Esophagus (tissue), 2 donors: ENCODE measurements around the gene RWDD2A. TPM values are rescaled to one million over a fixed set of nuclear protein-coding genes. Genes with fewer than 3 reads are reported as not detected.

Source experiments
- H3K27ac ChIP-seq, 2 donors: one replicate each; pipeline ENCODE4 v1.5.1; 2013; ENCODE audit warnings: low read depth in 2 of 2, mild to moderate bottlenecking in 2 of 2, inconsistent platforms in 1 of 2, low read length in 1 of 2, moderate library complexity in 1 of 2
- H3K27me3 ChIP-seq, 2 donors: one replicate each; pipeline ENCODE4 v1.6.1; 2013; ENCODE audit warnings: low read length in 2 of 2, control low read depth in 1 of 2, mild to moderate bottlenecking in 1 of 2; ENCODE audit not compliant: insufficient read depth in 2 of 2, control insufficient read depth in 1 of 2
- H3K36me3 ChIP-seq, 2 donors: one replicate each; pipeline ENCODE4 v1.6.1; 2013; ENCODE audit warnings: low read length in 1 of 2; ENCODE audit not compliant: control insufficient read depth in 2 of 2, insufficient read depth in 2 of 2
- H3K4me1 ChIP-seq, 2 donors: one replicate each; pipeline ENCODE4 v1.6.1; 2013; ENCODE audit warnings: low read length in 1 of 2; ENCODE audit not compliant: control insufficient read depth in 2 of 2, insufficient read depth in 2 of 2
- H3K4me3 ChIP-seq, 2 donors: one replicate each; pipeline ENCODE4 v1.5.1; 2013; ENCODE audit warnings: low read length in 2 of 2, mild to moderate bottlenecking in 2 of 2, low read depth in 1 of 2, moderate library complexity in 1 of 2
- H3K9me3 ChIP-seq, 2 donors: one replicate each; pipeline ENCODE4 v1.6.1; 2013; ENCODE audit warnings: mild to moderate bottlenecking in 2 of 2, low read depth in 1 of 2, low read length in 1 of 2, moderate library complexity in 1 of 2; ENCODE audit not compliant: control insufficient read depth in 2 of 2, insufficient read depth in 1 of 2
- WGBS, 2 donors: extraction: QIAGEN DNeasy Blood & Tissue Kit; methylation state at CpG; one replicate each; pipeline ENCODE4 v1.1.7; 2013; 5-methylcytosine and 5-hydroxymethylcytosine counted together
- polyA plus RNA-seq, 2 donors: library from polyadenylated mRNA; stranded (reverse); fragments of 200-250 nt; gene quantifications; one replicate each; pipeline ENCODE4 v1.2.3, GENCODE V29; 2013
- donor health status: healthy with polysubstance abuse.
- donor health status: Bipolar disorder and iron deficiency.

RWDD2A gene
- under 1 TPM; 0.76 to 0.84 TPM for polyA plus RNA-seq

GRCh38 chr6:83192871-83193746 lies at the start of gene RWDD2A, which contains the start of gene PGM3:
Gene RWDD2A, plus strand, starts transcription at chr6:83193357. Its CDS starts 1,095 bp downstream, at chr6:83194452.
Gene PGM3, minus strand, starts transcription at chr6:83193265. Its CDS starts 2,253 bp downstream, at chr6:83191012.
- H3K9me3 ChIP-seq = no peaks in the 10 kb centered on the region
- peaks cover 0 to 3% of the 10 kb centered on the region in 2 donors for H3K4me1 ChIP-seq
- H3K27me3 ChIP-seq = no peaks in the 10 kb centered on the region
- H3K36me3 ChIP-seq = peaks cover 0 to 2% of the 10 kb centered on the region in 2 donors
- WGBS, 2 donors = 0 to 1% methylated on average over 68 to 88 of the region's 88 CpGs
- peak within 1 kb of the TSS; percentile 61 to 81 for H3K27ac ChIP-seq
- peak within 1 kb of the TSS; percentile 95 to 99 for H3K4me3 ChIP-seq

DNA sequence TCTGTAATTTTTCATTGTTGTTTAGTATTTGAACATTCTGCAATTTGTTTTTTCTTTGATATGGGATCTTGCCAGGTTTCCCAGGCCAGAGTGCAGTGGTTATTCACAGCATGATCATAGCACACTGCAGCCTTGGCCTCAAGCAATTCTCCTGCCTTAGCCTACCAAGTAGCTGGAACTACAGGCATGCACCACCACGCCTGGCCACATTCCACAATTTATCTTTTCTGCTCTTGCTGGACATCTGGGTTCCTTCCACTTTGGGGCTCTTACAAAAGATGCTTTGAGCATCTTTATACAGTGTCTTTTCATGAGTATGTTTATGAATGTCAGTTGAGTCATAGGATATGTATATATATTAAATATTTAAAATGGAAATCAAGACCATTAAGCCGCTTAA lies 42.0 kb upstream of the RWDD2A start:
- Histone ChIP-seq H3K27me3 (no peaks in the 10 kb centered on the region), H3K36me3 (peaks cover 0 to 5% of the 10 kb centered on the region in 2 donors), H3K27ac (no peak overlapping the region), H3K4me3 (no peak overlapping the region), H3K4me1 (no peaks in the 10 kb centered on the region), H3K9me3 (no peaks in the 10 kb centered on the region)
- 95 to 97% methylated on average over 2 of the region's 2 CpGs for WGBS, 2 donors

GRCh38 chr6:83152913-83153312 lies 40.2 kb upstream of the RWDD2A start:
- WGBS, 2 donors = 90% methylated on average over 1 of the region's 1 CpG
- Histone ChIP-seq H3K27me3 (no peaks in the 10 kb centered on the region), H3K4me1 (no peaks in the 10 kb centered on the region), H3K36me3 (peaks cover 3 to 5% of the 10 kb centered on the region in 2 donors), H3K27ac (no peak overlapping the region), H3K4me3 (no peak overlapping the region), H3K9me3 (no peaks in the 10 kb centered on the region)

- WGBS, 2 donors = 89 to 92% methylated on average over 4 of the region's 4 CpGs
- Histone ChIP-seq H3K9me3 (no peaks in the 10 kb centered on the region), H3K36me3 (peaks cover 3 to 5% of the 10 kb centered on the region in 2 donors), H3K27ac (no peak overlapping the region), H3K27me3 (no peaks in the 10 kb centered on the region), H3K4me3 (no peak overlapping the region), H3K4me1 (no peaks in the 10 kb centered on the region)
Observed at GRCh38 chr6:83153883-83154521, 39.2 kb upstream of the RWDD2A start.

DNA sequence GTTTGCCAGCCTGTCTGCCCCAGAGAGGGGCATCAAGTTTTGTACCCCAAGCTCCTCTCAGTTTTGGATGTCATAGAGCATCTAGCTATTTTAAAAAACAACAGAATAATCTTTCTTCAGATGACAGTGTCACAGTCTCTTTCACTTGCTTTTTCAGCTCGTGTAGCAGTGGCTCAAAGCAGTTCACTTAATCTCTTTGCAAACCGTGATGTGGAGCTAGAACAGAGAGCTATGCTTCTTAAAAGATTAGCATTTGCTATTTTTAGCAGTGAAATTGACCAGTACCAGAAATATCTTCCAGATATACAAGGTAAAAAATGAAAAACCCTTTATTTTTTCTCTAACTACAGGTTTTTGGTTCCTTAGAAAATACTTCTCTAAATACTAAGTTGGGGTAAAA lies 37.4 kb upstream of the RWDD2A start:
- WGBS, 2 donors = 63 to 65% methylated on average over 2 of the region's 2 CpGs
- Histone ChIP-seq H3K4me1 (no peaks in the 10 kb centered on the region), H3K27ac (no peak overlapping the region), H3K9me3 (no peaks in the 10 kb centered on the region), H3K36me3 (peaks cover 3 to 8% of the 10 kb centered on the region in 2 donors), H3K27me3 (no peaks in the 10 kb centered on the region), H3K4me3 (no peak overlapping the region)

- H3K27me3 ChIP-seq = no peaks in the 10 kb centered on the region
- WGBS, 2 donors = 90% methylated on average over 1 of the region's 1 CpG
- no peak overlapping the region for H3K4me3 ChIP-seq
- no peaks in the 10 kb centered on the region for H3K4me1 ChIP-seq
- H3K27ac ChIP-seq = no peak overlapping the region
- H3K36me3 ChIP-seq = peaks cover 3 to 5% of the 10 kb centered on the region in 2 donors
- H3K9me3 ChIP-seq = no peaks in the 10 kb centered on the region
Observed at GRCh38 chr6:83160167-83160566, 33.0 kb upstream of the RWDD2A start.

- H3K4me1 ChIP-seq = no peaks in the 10 kb centered on the region
- no peak overlapping the region for H3K4me3 ChIP-seq
- H3K9me3 ChIP-seq = no peaks in the 10 kb centered on the region
- no peaks in the 10 kb centered on the region for H3K27me3 ChIP-seq
- H3K27ac ChIP-seq = no peak overlapping the region
- peaks cover 9 to 10% of the 10 kb centered on the region in 2 donors for H3K36me3 ChIP-seq
- 92 to 95% methylated on average over 5 of the region's 5 CpGs for WGBS, 2 donors
Observed at GRCh38 chr6:83167726-83168278, 25.4 kb upstream of the RWDD2A start.

- Histone ChIP-seq H3K4me3 (no peak overlapping the region), H3K36me3 (peaks cover 9 to 12% of the 10 kb centered on the region in 2 donors), H3K9me3 (no peaks in the 10 kb centered on the region), H3K4me1 (no peaks in the 10 kb centered on the region), H3K27ac (no peak overlapping the region), H3K27me3 (no peaks in the 10 kb centered on the region)
- 90 to 94% methylated on average over 1 of the region's 1 CpG for WGBS, 2 donors
Observed at GRCh38 chr6:83168556-83168955, 24.6 kb upstream of the RWDD2A start.

GRCh38 chr6:83169106-83169505 lies 24.1 kb upstream of the RWDD2A start:
- Histone ChIP-seq H3K9me3 (no peaks in the 10 kb centered on the region), H3K4me3 (no peak overlapping the region), H3K27me3 (no peaks in the 10 kb centered on the region), H3K27ac (no peak overlapping the region), H3K4me1 (no peaks in the 10 kb centered on the region), H3K36me3 (peaks cover 9 to 12% of the 10 kb centered on the region in 2 donors)
